Breast epithelium (tissue), 4 donors: ENCODE measurements around the gene OSTN. TPM values are rescaled to one million over a fixed set of nuclear protein-coding genes. Genes with fewer than 3 reads are reported as not detected.

Experiments
- DNase-seq, 2 donors: peaks; one replicate each; pipeline ENCODE4 v3.0.0-alpha.2; 2019; ENCODE audit warnings: low spot score in 2 of 2
- H3K27ac ChIP-seq, 2 donors: fragments of 200-600 bp; sonication (generic) in 1 of 2; one replicate each; pipeline ENCODE4 v1.5.1; 2016 to 2019; ENCODE audit warnings: mild to moderate bottlenecking in 1 of 2
- H3K27me3 ChIP-seq, 2 donors: fragments of 200-600 bp; sonication (generic) in 1 of 2; one replicate each; pipeline versions ENCODE4 v1.5.1 to v1.6.0; 2017 to 2019; ENCODE audit warnings: control low read depth in 1 of 2, mild to moderate bottlenecking in 1 of 2
- H3K36me3 ChIP-seq: fragments of 200-600 bp; one replicate; pipeline ENCODE4 v1.5.1; 2019
- H3K4me1 ChIP-seq, 2 donors: fragments of 200-600 bp; sonication (generic); one replicate each; pipeline ENCODE4 v1.5.1; 2016 to 2019; ENCODE audit warnings: control low read depth in 1 of 2
- H3K4me3 ChIP-seq, 3 donors: fragments of 200-600 bp; sonication (generic); 1 replicate in 2 of 3; 2 replicates in 1 of 3; pipeline ENCODE4 v1.5.1; 2016 to 2019; ENCODE audit warnings: mild to moderate bottlenecking in 3 of 3, moderate library complexity in 2 of 3
- H3K9me3 ChIP-seq, 2 donors: fragments of 200-600 bp; sonication (generic) in 1 of 2; one replicate each; pipeline ENCODE4 v1.5.1; 2016 to 2019; ENCODE audit warnings: control low read depth in 1 of 2
- POLR2A ChIP-seq: fragments of 450-650 bp; IDR thresholded peaks from one replicate; pipeline ENCODE4 v1.6.1; 2016; ENCODE audit warnings: antibody characterized with exemption, mild to moderate bottlenecking, moderate library complexity
- POLR2AphosphoS5 ChIP-seq, 3 donors: sonication (generic); formaldehyde crosslinking; IDR thresholded peaks; one replicate each; pipeline ENCODE4 v1.6.1; 2017; ENCODE audit warnings: antibody characterized with exemption in 3 of 3
- intact Hi-C: fragments of 100-400 bp; cut with DNase I; formaldehyde crosslinking; loops from one replicate; pipeline ENCODE4 v1.15.1; 2023; ENCODE audit warnings: low total_unique reads
- total RNA-seq, 3 donors: library from RNA; depleted of rRNA; stranded (reverse); fragments of >200 nt; gene quantifications; one replicate each; pipeline ENCODE4 v1.1.0, GENCODE V29; 2016
- TF ChIP-seq, protein P1 (sequence below), 3 donors: fragments of 450-650 bp; IDR thresholded peaks; one replicate each; pipeline ENCODE4 v1.5.1; 2016 to 2017; ENCODE audit warnings: antibody characterized with exemption in 3 of 3, mild to moderate bottlenecking in 3 of 3, moderate library complexity in 3 of 3

OSTN gene
- total RNA-seq, 3 donors from 2014 or later, result 2.5 TPM; not detected in 2

DNA sequence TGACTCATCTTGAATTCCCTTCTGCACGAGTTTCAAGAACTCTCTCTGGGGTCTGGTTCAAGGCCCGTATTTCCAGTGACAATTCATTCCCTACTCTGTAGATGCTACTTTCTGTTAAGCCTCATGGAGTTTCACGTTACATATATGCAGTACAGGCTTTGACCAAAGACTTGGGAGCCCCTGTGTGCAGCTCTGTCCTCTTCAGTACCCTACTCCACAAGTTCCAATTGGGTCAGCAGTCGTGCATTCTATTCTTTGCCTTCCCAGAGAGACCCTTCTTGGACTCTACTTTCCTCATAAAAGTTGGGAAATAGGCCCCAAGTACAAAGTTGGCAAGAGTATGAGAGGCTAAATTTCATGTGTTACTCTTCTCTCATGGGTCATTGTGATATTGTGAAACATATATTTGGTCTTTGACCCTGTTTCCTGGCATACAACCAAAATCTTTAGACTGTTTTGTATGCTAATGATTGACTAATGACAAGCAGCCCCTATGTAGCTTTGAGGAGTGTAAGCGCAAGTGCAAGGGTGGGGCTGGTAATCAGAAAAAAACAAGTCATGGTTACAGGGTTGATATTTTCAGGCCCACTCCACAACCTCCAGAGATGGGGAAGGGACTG, 115.2 kb downstream of the OSTN start:
- DNase-seq, result no peak
- no peak for TF ChIP-seq POLR2A
- TF ChIP-seq, protein P1, sequence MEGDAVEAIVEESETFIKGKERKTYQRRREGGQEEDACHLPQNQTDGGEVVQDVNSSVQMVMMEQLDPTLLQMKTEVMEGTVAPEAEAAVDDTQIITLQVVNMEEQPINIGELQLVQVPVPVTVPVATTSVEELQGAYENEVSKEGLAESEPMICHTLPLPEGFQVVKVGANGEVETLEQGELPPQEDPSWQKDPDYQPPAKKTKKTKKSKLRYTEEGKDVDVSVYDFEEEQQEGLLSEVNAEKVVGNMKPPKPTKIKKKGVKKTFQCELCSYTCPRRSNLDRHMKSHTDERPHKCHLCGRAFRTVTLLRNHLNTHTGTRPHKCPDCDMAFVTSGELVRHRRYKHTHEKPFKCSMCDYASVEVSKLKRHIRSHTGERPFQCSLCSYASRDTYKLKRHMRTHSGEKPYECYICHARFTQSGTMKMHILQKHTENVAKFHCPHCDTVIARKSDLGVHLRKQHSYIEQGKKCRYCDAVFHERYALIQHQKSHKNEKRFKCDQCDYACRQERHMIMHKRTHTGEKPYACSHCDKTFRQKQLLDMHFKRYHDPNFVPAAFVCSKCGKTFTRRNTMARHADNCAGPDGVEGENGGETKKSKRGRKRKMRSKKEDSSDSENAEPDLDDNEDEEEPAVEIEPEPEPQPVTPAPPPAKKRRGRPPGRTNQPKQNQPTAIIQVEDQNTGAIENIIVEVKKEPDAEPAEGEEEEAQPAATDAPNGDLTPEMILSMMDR (IDR thresholded peaks at IDR 0.05), result no peak
- no peak for TF ChIP-seq POLR2AphosphoS5 (IDR thresholded peaks at IDR 0.05)
- intact Hi-C loops, result no loop called here

More for the DNA sequence above, 115.2 kb downstream of the OSTN start:
- H3K36me3 ChIP-seq, result no peaks in the 10 kb centered on the region
- no peaks in the 10 kb centered on the region for H3K27me3 ChIP-seq
- H3K27ac ChIP-seq, result no peak overlapping the region
- H3K4me3 ChIP-seq, result no peak overlapping the region
- no peaks in the 10 kb centered on the region for H3K4me1 ChIP-seq
- no peaks in the 10 kb centered on the region for H3K9me3 ChIP-seq

Other genes starting within 250 kb of the OSTN start
- 100 to 1,000 TPM in 1 of 3 donors, 10 to 100 TPM in 2; 86.9 to 101 (median 93.4) TPM for gene CCDC50, start 130.2 kb downstream of the OSTN start, total RNA-seq
- gene UTS2B, start 131.3 kb downstream of the OSTN start, total RNA-seq, result under 1 TPM in 1 of 3 donors, not detected in 2; 0.15 TPM